ENCODE data around the gene CLIP1. TPM values are rescaled to one million over a fixed set of nuclear protein-coding genes. Genes with fewer than 3 reads are reported as not detected.

Gene CLIP1
- total and polyA plus RNA-seq, 2 of the 8 experiments (the other 6 are each of a cell fraction or from before 2014, with no cell fraction given), result 19.0 to 27.6 TPM

GRCh38 chr12:122225683-122226365, 196.6 kb downstream of the CLIP1 start, which contains the start of gene DIABLO (continued):
- TF ChIP-seq, protein P1, sequence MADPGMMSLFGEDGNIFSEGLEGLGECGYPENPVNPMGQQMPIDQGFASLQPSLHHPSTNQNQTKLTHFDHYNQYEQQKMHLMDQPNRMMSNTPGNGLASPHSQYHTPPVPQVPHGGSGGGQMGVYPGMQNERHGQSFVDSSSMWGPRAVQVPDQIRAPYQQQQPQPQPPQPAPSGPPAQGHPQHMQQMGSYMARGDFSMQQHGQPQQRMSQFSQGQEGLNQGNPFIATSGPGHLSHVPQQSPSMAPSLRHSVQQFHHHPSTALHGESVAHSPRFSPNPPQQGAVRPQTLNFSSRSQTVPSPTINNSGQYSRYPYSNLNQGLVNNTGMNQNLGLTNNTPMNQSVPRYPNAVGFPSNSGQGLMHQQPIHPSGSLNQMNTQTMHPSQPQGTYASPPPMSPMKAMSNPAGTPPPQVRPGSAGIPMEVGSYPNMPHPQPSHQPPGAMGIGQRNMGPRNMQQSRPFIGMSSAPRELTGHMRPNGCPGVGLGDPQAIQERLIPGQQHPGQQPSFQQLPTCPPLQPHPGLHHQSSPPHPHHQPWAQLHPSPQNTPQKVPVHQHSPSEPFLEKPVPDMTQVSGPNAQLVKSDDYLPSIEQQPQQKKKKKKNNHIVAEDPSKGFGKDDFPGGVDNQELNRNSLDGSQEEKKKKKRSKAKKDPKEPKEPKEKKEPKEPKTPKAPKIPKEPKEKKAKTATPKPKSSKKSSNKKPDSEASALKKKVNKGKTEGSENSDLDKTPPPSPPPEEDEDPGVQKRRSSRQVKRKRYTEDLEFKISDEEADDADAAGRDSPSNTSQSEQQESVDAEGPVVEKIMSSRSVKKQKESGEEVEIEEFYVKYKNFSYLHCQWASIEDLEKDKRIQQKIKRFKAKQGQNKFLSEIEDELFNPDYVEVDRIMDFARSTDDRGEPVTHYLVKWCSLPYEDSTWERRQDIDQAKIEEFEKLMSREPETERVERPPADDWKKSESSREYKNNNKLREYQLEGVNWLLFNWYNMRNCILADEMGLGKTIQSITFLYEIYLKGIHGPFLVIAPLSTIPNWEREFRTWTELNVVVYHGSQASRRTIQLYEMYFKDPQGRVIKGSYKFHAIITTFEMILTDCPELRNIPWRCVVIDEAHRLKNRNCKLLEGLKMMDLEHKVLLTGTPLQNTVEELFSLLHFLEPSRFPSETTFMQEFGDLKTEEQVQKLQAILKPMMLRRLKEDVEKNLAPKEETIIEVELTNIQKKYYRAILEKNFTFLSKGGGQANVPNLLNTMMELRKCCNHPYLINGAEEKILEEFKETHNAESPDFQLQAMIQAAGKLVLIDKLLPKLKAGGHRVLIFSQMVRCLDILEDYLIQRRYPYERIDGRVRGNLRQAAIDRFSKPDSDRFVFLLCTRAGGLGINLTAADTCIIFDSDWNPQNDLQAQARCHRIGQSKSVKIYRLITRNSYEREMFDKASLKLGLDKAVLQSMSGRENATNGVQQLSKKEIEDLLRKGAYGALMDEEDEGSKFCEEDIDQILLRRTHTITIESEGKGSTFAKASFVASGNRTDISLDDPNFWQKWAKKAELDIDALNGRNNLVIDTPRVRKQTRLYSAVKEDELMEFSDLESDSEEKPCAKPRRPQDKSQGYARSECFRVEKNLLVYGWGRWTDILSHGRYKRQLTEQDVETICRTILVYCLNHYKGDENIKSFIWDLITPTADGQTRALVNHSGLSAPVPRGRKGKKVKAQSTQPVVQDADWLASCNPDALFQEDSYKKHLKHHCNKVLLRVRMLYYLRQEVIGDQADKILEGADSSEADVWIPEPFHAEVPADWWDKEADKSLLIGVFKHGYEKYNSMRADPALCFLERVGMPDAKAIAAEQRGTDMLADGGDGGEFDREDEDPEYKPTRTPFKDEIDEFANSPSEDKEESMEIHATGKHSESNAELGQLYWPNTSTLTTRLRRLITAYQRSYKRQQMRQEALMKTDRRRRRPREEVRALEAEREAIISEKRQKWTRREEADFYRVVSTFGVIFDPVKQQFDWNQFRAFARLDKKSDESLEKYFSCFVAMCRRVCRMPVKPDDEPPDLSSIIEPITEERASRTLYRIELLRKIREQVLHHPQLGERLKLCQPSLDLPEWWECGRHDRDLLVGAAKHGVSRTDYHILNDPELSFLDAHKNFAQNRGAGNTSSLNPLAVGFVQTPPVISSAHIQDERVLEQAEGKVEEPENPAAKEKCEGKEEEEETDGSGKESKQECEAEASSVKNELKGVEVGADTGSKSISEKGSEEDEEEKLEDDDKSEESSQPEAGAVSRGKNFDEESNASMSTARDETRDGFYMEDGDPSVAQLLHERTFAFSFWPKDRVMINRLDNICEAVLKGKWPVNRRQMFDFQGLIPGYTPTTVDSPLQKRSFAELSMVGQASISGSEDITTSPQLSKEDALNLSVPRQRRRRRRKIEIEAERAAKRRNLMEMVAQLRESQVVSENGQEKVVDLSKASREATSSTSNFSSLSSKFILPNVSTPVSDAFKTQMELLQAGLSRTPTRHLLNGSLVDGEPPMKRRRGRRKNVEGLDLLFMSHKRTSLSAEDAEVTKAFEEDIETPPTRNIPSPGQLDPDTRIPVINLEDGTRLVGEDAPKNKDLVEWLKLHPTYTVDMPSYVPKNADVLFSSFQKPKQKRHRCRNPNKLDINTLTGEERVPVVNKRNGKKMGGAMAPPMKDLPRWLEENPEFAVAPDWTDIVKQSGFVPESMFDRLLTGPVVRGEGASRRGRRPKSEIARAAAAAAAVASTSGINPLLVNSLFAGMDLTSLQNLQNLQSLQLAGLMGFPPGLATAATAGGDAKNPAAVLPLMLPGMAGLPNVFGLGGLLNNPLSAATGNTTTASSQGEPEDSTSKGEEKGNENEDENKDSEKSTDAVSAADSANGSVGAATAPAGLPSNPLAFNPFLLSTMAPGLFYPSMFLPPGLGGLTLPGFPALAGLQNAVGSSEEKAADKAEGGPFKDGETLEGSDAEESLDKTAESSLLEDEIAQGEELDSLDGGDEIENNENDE (IDR thresholded peaks at IDR 0.05; ENCODE audit: insufficient replicate concordance, low read length), result no peak
- TF ChIP-seq SP4 (IDR thresholded peaks at IDR 0.05; ENCODE audit: low read length), result 0 out of 2 replicates have a peak, but pooled peaks have one; percentile 31
- TF ChIP-seq TEAD4 (IDR thresholded peaks at IDR 0.05; ENCODE audit: low read depth, low read length), result no peak
- TF ChIP-seq SIRT6 (IDR thresholded peaks at IDR 0.05; ENCODE audit: low read length), result no peak
- peak; percentile 27 to 74; a peak in 1 of 4 replicates for TF ChIP-seq SIN3A (conservative IDR thresholded peaks at IDR 0.05 in 1 of 2, IDR thresholded peaks at IDR 0.05 in 1 of 2; ENCODE audit: low read depth in 1 of 2, low read length in 2 of 2)
- no peak for TF ChIP-seq SP2 (IDR thresholded peaks at IDR 0.05; ENCODE audit: low read length)
- TF ChIP-seq, protein P2, sequence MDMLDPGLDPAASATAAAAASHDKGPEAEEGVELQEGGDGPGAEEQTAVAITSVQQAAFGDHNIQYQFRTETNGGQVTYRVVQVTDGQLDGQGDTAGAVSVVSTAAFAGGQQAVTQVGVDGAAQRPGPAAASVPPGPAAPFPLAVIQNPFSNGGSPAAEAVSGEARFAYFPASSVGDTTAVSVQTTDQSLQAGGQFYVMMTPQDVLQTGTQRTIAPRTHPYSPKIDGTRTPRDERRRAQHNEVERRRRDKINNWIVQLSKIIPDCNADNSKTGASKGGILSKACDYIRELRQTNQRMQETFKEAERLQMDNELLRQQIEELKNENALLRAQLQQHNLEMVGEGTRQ (IDR thresholded peaks at IDR 0.05; ENCODE audit: low read length), result 0 out of 2 replicates have a peak, but pooled peaks have one; percentile 2
- peak; percentile 92 for TF ChIP-seq KDM5A (IDR thresholded peaks at IDR 0.05; ENCODE audit: low read length)
- no peak for TF ChIP-seq TCF12 (IDR thresholded peaks at IDR 0.05; ENCODE audit: low read depth, low read length)
- TF ChIP-seq CEBPB (IDR thresholded peaks at IDR 0.05; ENCODE audit: low read depth, low read length), result no peak

Data from H1 (cell line).